ENCODE data around the gene CCDC71. TPM values are rescaled to one million over a fixed set of nuclear protein-coding genes. Genes with fewer than 3 reads are reported as not detected.

CCDC71 gene
- total RNA-seq, 1 donor from 2014 or later = 11.9 TPM

DNA sequence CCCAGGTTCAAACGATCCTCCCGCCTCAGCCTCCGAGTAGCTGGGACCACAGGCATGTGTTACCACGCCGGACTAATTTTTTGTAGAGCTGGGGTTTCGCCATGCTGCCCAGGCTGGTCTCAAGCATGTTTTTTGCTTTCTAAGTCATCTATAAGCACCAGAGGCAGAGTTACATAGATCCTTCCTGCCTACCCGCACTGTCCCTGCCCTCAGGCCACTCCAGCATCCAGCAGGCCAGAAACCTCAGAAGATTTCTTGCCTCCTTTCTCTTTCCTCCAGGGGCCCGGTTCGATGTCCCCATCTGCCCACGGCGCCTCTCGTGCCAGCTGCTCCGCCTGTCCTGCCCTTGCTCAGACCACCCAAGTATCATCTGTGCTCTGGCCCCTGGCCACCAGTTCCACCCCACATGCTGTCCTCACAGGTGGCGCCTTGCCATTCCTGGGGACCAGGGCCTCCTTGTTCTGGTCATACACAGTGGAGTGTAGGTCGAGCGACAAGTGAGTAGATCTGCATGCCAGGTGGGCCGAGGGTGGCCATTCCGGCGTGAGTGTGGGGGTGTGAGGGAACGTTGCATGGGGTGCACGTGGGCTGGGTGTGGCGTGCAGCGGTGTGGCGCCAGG, 32.6 kb upstream of the CCDC71 start:
- Histone ChIP-seq H3K4me3 (peak overlapping the region; percentile 72), H3K9me3 (replicated peaks) (no peaks in the 10 kb centered on the region), H3K36me3 (no peaks in the 10 kb centered on the region), H3K4me1 (peaks cover 16% of the 10 kb centered on the region), H3K27ac (replicated peaks) (peak overlapping the region; percentile 86), H3K27me3 (ENCODE audit: low read depth) (no peaks in the 10 kb centered on the region)
- intact Hi-C loops (cut with micrococcal nuclease) = no loop called here
- TF ChIP-seq, protein P1, sequence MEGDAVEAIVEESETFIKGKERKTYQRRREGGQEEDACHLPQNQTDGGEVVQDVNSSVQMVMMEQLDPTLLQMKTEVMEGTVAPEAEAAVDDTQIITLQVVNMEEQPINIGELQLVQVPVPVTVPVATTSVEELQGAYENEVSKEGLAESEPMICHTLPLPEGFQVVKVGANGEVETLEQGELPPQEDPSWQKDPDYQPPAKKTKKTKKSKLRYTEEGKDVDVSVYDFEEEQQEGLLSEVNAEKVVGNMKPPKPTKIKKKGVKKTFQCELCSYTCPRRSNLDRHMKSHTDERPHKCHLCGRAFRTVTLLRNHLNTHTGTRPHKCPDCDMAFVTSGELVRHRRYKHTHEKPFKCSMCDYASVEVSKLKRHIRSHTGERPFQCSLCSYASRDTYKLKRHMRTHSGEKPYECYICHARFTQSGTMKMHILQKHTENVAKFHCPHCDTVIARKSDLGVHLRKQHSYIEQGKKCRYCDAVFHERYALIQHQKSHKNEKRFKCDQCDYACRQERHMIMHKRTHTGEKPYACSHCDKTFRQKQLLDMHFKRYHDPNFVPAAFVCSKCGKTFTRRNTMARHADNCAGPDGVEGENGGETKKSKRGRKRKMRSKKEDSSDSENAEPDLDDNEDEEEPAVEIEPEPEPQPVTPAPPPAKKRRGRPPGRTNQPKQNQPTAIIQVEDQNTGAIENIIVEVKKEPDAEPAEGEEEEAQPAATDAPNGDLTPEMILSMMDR (IDR thresholded peaks at IDR 0.05; ENCODE audit: borderline replicate concordance) = no peak
- no peak for DNase-seq

DNA sequence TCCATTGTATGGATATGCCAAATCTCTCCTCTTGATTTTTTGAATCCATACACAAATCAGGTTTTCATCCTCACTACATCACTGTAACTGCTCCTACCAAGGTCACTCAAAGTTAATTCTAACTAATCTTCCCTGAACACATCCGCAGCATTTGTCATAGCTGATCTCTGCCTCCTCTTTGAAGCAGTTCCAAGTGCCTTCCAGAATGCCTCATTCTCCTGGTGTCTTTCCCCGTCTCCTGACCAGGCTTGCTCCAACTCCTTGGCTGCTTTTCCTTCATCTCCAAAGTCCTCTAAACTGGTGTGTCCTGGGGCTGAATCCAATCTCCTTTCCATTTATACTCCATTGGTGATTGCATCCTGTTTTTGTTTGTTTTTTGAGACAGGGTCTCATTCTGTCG, 32.0 kb upstream of the CCDC71 start:
- TF ChIP-seq, protein P1 (IDR thresholded peaks at IDR 0.05; ENCODE audit: borderline replicate concordance) = no peak
- intact Hi-C loops (cut with micrococcal nuclease) = no loop called here
- peak overlapping the region; percentile 86 for H3K27ac ChIP-seq (replicated peaks)

DNA sequence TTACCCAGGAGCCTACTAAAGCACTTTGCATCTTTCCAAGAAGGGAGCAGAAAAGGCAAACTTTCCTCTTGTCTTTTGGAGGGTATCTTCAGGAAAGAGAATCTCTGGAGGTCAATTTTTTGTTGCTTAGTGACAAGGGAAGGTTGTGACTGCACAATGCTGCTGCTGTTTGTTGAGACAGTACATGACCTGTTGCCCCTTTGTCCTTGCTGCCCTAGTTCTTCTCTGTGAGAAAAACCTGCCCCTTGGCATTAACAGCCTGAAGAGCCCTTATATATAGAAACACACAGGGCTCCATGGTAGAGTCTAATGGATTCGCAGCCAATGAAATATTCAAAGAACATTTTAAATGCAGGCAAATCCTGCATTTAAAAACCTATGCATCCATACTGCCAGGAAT, 25.6 kb upstream of the CCDC71 start:
- intact Hi-C loops (cut with micrococcal nuclease) = no loop called here
- Histone ChIP-seq H3K4me3 (no peak overlapping the region), H3K27ac (replicated peaks) (peak overlapping the region; percentile 52), H3K4me1 (peaks cover 21% of the 10 kb centered on the region), H3K27me3 (ENCODE audit: low read depth) (no peaks in the 10 kb centered on the region), H3K9me3 (replicated peaks) (no peaks in the 10 kb centered on the region), H3K36me3 (no peaks in the 10 kb centered on the region)
- DNase-seq = no peak
- TF ChIP-seq, protein P1 (IDR thresholded peaks at IDR 0.05; ENCODE audit: borderline replicate concordance) = no peak

More for the DNA sequence above, 32.0 kb upstream of the CCDC71 start:
- Histone ChIP-seq H3K4me1 (peaks cover 16% of the 10 kb centered on the region), H3K9me3 (replicated peaks) (no peaks in the 10 kb centered on the region), H3K4me3 (no peak overlapping the region), H3K36me3 (no peaks in the 10 kb centered on the region), H3K27me3 (ENCODE audit: low read depth) (no peaks in the 10 kb centered on the region)
- DNase-seq = no peak

DNA sequence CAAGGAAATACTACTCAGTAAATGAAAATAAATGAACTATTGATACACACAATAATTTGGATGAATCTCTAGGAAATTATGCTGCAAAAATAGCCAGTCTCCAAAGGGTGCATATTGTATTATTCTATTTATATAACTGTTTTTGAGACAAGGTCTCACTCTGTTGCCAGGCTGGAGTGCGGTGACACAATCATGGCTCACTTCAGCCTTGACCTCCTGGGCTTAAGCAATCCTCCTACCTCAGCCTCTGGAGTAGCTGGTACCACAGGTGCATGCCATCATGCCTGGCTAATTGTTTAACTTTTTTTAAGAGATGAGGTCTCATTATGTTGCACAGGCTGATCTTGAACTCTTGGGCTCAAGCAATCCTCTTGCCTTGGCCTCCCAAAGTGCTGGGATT, 17.7 kb upstream of the CCDC71 start:
- no peak for DNase-seq
- Histone ChIP-seq H3K4me1 (peaks cover 5% of the 10 kb centered on the region), H3K27me3 (ENCODE audit: low read depth) (no peaks in the 10 kb centered on the region), H3K9me3 (replicated peaks) (no peaks in the 10 kb centered on the region), H3K27ac (replicated peaks) (no peak overlapping the region), H3K4me3 (no peak overlapping the region), H3K36me3 (no peaks in the 10 kb centered on the region)
- intact Hi-C loops (cut with micrococcal nuclease) = no loop called here
- TF ChIP-seq, protein P1 (IDR thresholded peaks at IDR 0.05; ENCODE audit: borderline replicate concordance) = no peak

DNA sequence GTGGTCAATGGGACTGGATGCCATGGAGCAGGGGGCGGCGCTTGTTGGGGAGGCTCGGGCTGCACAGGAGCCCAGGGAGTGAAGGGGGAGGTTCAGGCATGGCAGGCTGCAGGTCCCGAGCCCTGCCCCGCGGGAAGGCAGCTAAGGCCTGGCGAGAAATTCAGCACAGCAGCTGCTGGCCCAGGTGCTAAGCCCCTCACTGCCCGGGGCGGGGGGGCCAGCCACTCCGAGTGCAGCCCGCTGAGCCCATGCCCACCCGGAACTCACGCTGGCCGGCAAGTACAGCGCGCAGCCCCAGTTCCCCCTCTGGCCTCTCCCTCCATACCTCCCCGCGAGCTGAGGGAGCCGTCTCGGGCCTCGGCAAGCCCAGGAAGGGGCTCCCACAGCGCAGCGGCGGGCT, 16.6 kb upstream of the CCDC71 start:
- H3K4me3 ChIP-seq = no peak overlapping the region
- intact Hi-C loops (cut with micrococcal nuclease) = no loop called here

More for the DNA sequence above, 16.6 kb upstream of the CCDC71 start:
- Histone ChIP-seq H3K9me3 (replicated peaks) (no peaks in the 10 kb centered on the region), H3K36me3 (no peaks in the 10 kb centered on the region), H3K27me3 (ENCODE audit: low read depth) (no peaks in the 10 kb centered on the region), H3K4me1 (peaks cover 17% of the 10 kb centered on the region), H3K27ac (replicated peaks) (no peak overlapping the region)
- DNase-seq = no peak
- TF ChIP-seq, protein P1 (IDR thresholded peaks at IDR 0.05; ENCODE audit: borderline replicate concordance) = no peak
